Measurements from ENCODE around the gene NRARP. TPM values are rescaled to one million over a fixed set of nuclear protein-coding genes. Genes with fewer than 3 reads are reported as not detected.
A peak's percentile ranks its signal among the peaks of the same experiment; 100 is the strongest.

NRARP gene
- total RNA-seq, 2 experiments from 2014 or later, result 0.96 to 1.4 TPM

DNA sequence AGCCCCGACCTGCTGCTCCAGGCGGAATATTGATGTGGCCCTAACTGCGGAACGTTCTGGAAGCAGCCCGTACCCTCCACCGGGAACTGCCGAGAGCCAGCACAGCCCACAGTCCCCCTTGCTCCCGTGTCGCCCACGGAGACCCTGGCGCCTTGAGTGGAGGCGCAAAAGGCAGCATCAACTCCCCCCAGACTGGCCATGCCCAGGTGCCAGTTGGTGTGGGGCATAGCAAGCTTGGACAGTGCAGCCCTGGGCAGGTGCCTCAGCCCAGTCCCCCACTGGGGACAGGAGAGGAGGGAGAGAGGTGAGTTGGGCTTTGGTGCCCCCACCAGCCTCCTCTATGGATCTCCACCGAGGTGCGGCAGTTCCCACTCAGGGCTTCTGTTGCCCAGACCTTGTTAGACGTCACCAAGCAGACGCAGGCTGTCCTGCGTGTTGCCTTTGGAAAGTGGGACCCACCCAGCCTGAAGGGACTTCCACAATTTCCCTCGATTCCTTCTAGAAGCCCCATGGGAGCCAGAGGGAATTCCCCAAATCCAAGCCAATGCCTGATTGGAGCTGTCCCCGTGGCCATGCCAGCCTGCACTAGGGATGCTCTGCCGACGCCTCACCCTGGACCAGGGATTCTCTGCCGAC lies 19.8 kb upstream of the NRARP start:
- Mint-ChIP-seq H3K4me3 (no peak overlapping the region), H3K9me3 (no peaks in the 10 kb centered on the region), H3K4me1 (ENCODE audit: low read depth) (peaks cover 7% of the 10 kb centered on the region), H3K27ac (no peak overlapping the region), H3K27me3 (peaks cover 27% of the 10 kb centered on the region), H3K36me3 (ENCODE audit: low read depth) (no peaks in the 10 kb centered on the region)
- no peak overlapping the region for H3K27ac ChIP-seq (ENCODE audit: low read depth in 1 of 2, low read length in 2 of 2)
- no peak overlapping the region for H3K4me3 ChIP-seq (ENCODE audit: low read length)
- POLR2A ChIA-PET, result no interaction called here
- CTCF ChIA-PET, result no interaction called here
- intact Hi-C loops (cut with DNase I, micrococcal nuclease), result no loop called here
- peak in 1 of 14 experiments; percentile 18 for DNase-seq
- peaks cover 5 to 20% of the 10 kb centered on the region in 2 experiments for H3K27me3 ChIP-seq (ENCODE audit: control insufficient read depth in 1 of 2, insufficient read depth in 2 of 2, low read length in 2 of 2)
- no peak for ATAC-seq (ENCODE audit: poor library complexity)
- no peaks in the 10 kb centered on the region for H3K36me3 ChIP-seq (ENCODE audit: insufficient read depth, low read length)
- H3K9me3 ChIP-seq (ENCODE audit: control insufficient read depth in 1 of 2, insufficient read depth in 1 of 2, low read length in 2 of 2), result peaks cover 0 to 8% of the 10 kb centered on the region in 2 experiments
- H3K4me1 ChIP-seq (ENCODE audit: insufficient read depth, low read length), result peaks cover 23% of the 10 kb centered on the region
- TF ChIP-seq, protein P1, sequence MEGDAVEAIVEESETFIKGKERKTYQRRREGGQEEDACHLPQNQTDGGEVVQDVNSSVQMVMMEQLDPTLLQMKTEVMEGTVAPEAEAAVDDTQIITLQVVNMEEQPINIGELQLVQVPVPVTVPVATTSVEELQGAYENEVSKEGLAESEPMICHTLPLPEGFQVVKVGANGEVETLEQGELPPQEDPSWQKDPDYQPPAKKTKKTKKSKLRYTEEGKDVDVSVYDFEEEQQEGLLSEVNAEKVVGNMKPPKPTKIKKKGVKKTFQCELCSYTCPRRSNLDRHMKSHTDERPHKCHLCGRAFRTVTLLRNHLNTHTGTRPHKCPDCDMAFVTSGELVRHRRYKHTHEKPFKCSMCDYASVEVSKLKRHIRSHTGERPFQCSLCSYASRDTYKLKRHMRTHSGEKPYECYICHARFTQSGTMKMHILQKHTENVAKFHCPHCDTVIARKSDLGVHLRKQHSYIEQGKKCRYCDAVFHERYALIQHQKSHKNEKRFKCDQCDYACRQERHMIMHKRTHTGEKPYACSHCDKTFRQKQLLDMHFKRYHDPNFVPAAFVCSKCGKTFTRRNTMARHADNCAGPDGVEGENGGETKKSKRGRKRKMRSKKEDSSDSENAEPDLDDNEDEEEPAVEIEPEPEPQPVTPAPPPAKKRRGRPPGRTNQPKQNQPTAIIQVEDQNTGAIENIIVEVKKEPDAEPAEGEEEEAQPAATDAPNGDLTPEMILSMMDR (IDR thresholded peaks at IDR 0.05), result no peak

- Mint-ChIP-seq H3K4me3 (no peak overlapping the region), H3K27ac (no peak overlapping the region), H3K4me1 (ENCODE audit: low read depth) (no peaks in the 10 kb centered on the region), H3K9me3 (no peaks in the 10 kb centered on the region), H3K27me3 (peaks cover 16% of the 10 kb centered on the region), H3K36me3 (ENCODE audit: low read depth) (no peaks in the 10 kb centered on the region)
- CTCF ChIA-PET, result no interaction called here
- Histone ChIP-seq H3K27me3 (ENCODE audit: control insufficient read depth in 1 of 2, insufficient read depth in 2 of 2, low read length in 2 of 2) (peaks cover 0 to 24% of the 10 kb centered on the region in 2 experiments), H3K9me3 (ENCODE audit: control insufficient read depth in 1 of 2, insufficient read depth in 1 of 2, low read length in 2 of 2) (peaks cover 0 to 10% of the 10 kb centered on the region in 2 experiments), H3K4me1 (ENCODE audit: insufficient read depth, low read length) (peaks cover 27% of the 10 kb centered on the region), H3K36me3 (ENCODE audit: insufficient read depth, low read length) (no peaks in the 10 kb centered on the region), H3K27ac (ENCODE audit: low read depth in 1 of 2, low read length in 2 of 2) (no peak overlapping the region), H3K4me3 (ENCODE audit: low read length) (peak overlapping the region; percentile 19)
- peak in 6 of 14 experiments; percentile 23 to 63 (median 44) for DNase-seq
- intact Hi-C loops (cut with DNase I, micrococcal nuclease), result no loop called here
- TF ChIP-seq, protein P1 (IDR thresholded peaks at IDR 0.05), result no peak
- POLR2A ChIA-PET, result interaction anchor here (0.6 to 1.3 kb wide), 4 partner anchors 11 to 80 kb away, joined by 3 to 5 read pairs (median 3); partner anchors contain the start of gene TUBB4B
- ATAC-seq (ENCODE audit: poor library complexity), result peak; percentile 60
Measured at GRCh38 chr9:137320555-137321384, 18.7 kb upstream of the NRARP start.

DNA sequence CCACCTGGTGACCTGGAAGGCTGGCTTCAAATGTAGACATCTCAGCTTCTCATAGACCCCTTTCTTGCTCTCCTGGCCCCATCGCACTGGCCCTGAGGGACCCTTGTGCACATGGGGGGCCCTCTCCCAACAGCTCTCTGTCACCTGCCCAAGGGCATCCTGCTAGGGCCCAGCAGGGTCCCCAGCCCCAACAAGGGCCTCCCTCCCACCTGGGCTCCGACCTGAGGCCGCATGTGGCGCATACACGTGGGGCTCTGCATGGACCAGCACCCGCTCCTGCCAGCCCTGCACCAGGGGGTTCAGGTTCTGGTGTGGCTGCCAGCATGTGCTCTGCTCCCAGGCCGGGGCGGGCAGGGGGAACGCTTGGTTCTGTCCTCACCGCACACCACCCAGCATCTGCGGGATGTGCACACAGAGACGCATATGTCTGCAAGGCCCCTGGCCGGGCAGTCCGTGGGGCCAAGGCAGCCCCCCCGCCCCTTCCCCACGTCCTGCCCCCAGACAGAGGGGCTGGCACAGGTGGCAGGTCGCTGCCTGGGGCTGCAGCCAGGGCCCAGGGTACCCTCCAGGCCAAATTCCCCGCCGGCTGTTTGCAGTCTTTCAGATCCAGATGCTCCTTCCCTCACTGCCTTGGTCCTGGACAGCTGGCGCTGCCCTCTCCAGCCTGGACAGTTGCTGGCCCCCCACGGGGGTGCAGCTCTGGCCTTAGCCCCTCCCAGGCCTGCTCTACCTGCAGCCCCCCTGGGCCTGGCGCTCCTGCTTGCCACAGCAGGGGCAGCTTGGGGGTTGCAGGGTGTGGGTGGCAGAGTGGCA lies 17.9 kb upstream of the NRARP start:
- H3K27ac Mint-ChIP-seq, result no peak overlapping the region

More for the DNA sequence above, 17.9 kb upstream of the NRARP start:
- TF ChIP-seq, protein P1 (IDR thresholded peaks at IDR 0.05), result no peak
- H3K4me3 ChIP-seq (ENCODE audit: low read length), result no peak overlapping the region
- intact Hi-C loops (cut with DNase I, micrococcal nuclease), result no loop called here
- Mint-ChIP-seq H3K27me3 (peaks cover 9% of the 10 kb centered on the region), H3K4me3 (no peak overlapping the region), H3K36me3 (ENCODE audit: low read depth) (no peaks in the 10 kb centered on the region), H3K4me1 (ENCODE audit: low read depth) (no peaks in the 10 kb centered on the region), H3K9me3 (no peaks in the 10 kb centered on the region)
- ChIA-PET CTCF (no interaction called here), POLR2A (interaction anchor here (0.6 to 1.3 kb wide), 4 partner anchors 10 to 79 kb away, joined by 3 to 5 read pairs (median 3); partner anchors contain the start of gene TUBB4B)
- no peak for ATAC-seq (ENCODE audit: poor library complexity)
- peaks cover 6 to 23% of the 10 kb centered on the region in 2 experiments for H3K27me3 ChIP-seq (ENCODE audit: control insufficient read depth in 1 of 2, insufficient read depth in 2 of 2, low read length in 2 of 2)
- H3K27ac ChIP-seq (ENCODE audit: low read depth in 1 of 2, low read length in 2 of 2), result no peak overlapping the region
- no peaks in the 10 kb centered on the region for H3K36me3 ChIP-seq (ENCODE audit: insufficient read depth, low read length)
- peak in 1 of 14 experiments; percentile 12 for DNase-seq
- H3K4me1 ChIP-seq (ENCODE audit: insufficient read depth, low read length), result peaks cover 32% of the 10 kb centered on the region
- peaks cover 0 to 10% of the 10 kb centered on the region in 2 experiments for H3K9me3 ChIP-seq (ENCODE audit: control insufficient read depth in 1 of 2, insufficient read depth in 1 of 2, low read length in 2 of 2)
